T1000 (cell line): ENCODE data around the gene LRIG3.
"Not testable (repeated sequence)": the region's sequence is repeated elsewhere in the genome, so short reads cannot be mapped to it uniquely, and the experiment has no call there.

Source experiments
- DNase-seq: peaks from one replicate; lab custom pipeline; 2025; ENCODE audit warnings: mixed read lengths; lab: John Stamatoyannopoulos, UW

LRIG3 gene

GRCh38 chr12:58905422-58905821 lies 14.9 kb downstream of the LRIG3 start:
- DNase-seq: no peak

- not testable (repeated sequence) for DNase-seq
Measured at GRCh38 chr12:58902726-58903125, 17.6 kb downstream of the LRIG3 start.

GRCh38 chr12:58901664-58902063 lies 18.6 kb downstream of the LRIG3 start:
- no peak for DNase-seq

- DNase-seq: no peak
Measured at GRCh38 chr12:58897969-58898368, 22.3 kb downstream of the LRIG3 start.

- DNase-seq: no peak
Measured at GRCh38 chr12:58896278-58896677, 24.0 kb downstream of the LRIG3 start.

GRCh38 chr12:58895053-58895452 lies 25.3 kb downstream of the LRIG3 start:
- no peak for DNase-seq

GRCh38 chr12:58894040-58894439 lies 26.3 kb downstream of the LRIG3 start:
- DNase-seq: no peak

GRCh38 chr12:58893495-58893894 lies 26.8 kb downstream of the LRIG3 start:
- DNase-seq: no peak

GRCh38 chr12:58889557-58889956 lies 30.7 kb downstream of the LRIG3 start:
- no peak for DNase-seq

GRCh38 chr12:58888131-58888783 lies 32.0 kb downstream of the LRIG3 start:
- DNase-seq: no peak

- DNase-seq: no peak
Measured at GRCh38 chr12:58887068-58887467, 33.2 kb downstream of the LRIG3 start.

GRCh38 chr12:58886474-58886873 lies 33.8 kb downstream of the LRIG3 start:
- no peak for DNase-seq

- no peak for DNase-seq
Measured at GRCh38 chr12:58884916-58885315, 35.4 kb downstream of the LRIG3 start.

- DNase-seq: no peak
Measured at GRCh38 chr12:58883576-58884334, 36.5 kb downstream of the LRIG3 start.

GRCh38 chr12:58882826-58883225 lies 37.5 kb downstream of the LRIG3 start:
- no peak for DNase-seq

- no peak for DNase-seq
Measured at GRCh38 chr12:58881816-58882215, 38.5 kb downstream of the LRIG3 start.

GRCh38 chr12:58880639-58881038 lies 39.7 kb downstream of the LRIG3 start:
- DNase-seq: no peak

GRCh38 chr12:58877243-58877743 lies 43.0 kb downstream of the LRIG3 start:
- DNase-seq: peak; percentile 74

GRCh38 chr12:58873496-58873895 lies 46.8 kb downstream of the LRIG3 start:
- no peak for DNase-seq

GRCh38 chr12:58871556-58871955 lies 48.7 kb downstream of the LRIG3 start:
- DNase-seq: no peak

- DNase-seq: no peak
Measured at GRCh38 chr12:58870595-58870994, 49.7 kb downstream of the LRIG3 start.

- DNase-seq: no peak
Measured at GRCh38 chr12:58860788-58861240, 59.5 kb downstream of the LRIG3 start.

- DNase-seq: no peak
Measured at GRCh38 chr12:58860056-58860787, 60.1 kb downstream of the LRIG3 start.
